Heart left ventricle (tissue), 16 donors: ENCODE results near the gene KIF16B. TPM values are rescaled to one million over a fixed set of nuclear protein-coding genes. Genes with fewer than 3 reads are reported as not detected.
A peak's percentile ranks its signal among the peaks of the same experiment; 100 is the strongest.

Experiments used
- ATAC-seq, 4 donors: fragments of 200-7000 bp; cut with Tn5 transposase; one replicate each; pipeline ENCODE4 v1.9.1; 2020 to 2022; ENCODE audit warnings: moderate library complexity in 4 of 4, mild to moderate bottlenecking in 3 of 4, moderate number of reproducible peaks in 1 of 4
- DNase-seq, 5 donors: peaks; one replicate each; pipeline ENCODE4 v3.0.0-alpha.2; 2020
- H3K27ac ChIP-seq, 12 donors: fragments of 200-600 bp; sonication (generic) in 4 of 12; one replicate each; pipeline versions ENCODE4 v1.5.0 to v1.8.0; 2016 to 2022; ENCODE audit warnings: mild to moderate bottlenecking in 2 of 12
- H3K27me3 ChIP-seq, 9 donors: fragments of 200-600 bp; sonication (generic) in 2 of 9; one replicate each; pipeline versions ENCODE4 v1.5.1 to v1.8.0; 2016 to 2022; ENCODE audit warnings: mild to moderate bottlenecking in 3 of 9
- H3K36me3 ChIP-seq, 9 donors: fragments of 200-600 bp; sonication (generic) in 2 of 9; one replicate each; pipeline versions ENCODE4 v1.5.0 to v1.8.0; 2018 to 2022; ENCODE audit warnings: mild to moderate bottlenecking in 2 of 9
- H3K4me1 ChIP-seq, 12 donors: fragments of 200-600 bp; sonication (generic) in 4 of 12; one replicate each; pipeline versions ENCODE4 v1.5.0 to v1.8.0; 2016 to 2022; ENCODE audit warnings: mild to moderate bottlenecking in 3 of 12
- H3K4me3 ChIP-seq, 12 donors: fragments of 200-600 bp; sonication (generic) in 4 of 12; one replicate each; pipeline versions ENCODE4 v1.5.0 to v1.8.0; 2017 to 2022; ENCODE audit warnings: mild to moderate bottlenecking in 9 of 12, moderate library complexity in 4 of 12
- H3K9me3 ChIP-seq, 12 donors: fragments of 200-600 bp; sonication (generic) in 4 of 12; one replicate each; pipeline versions ENCODE4 v1.5.0 to v1.8.0; 2016 to 2022; ENCODE audit warnings: mild to moderate bottlenecking in 1 of 12
- CTCF ChIP-seq, 12 donors: fragments of 200-600 bp; sonication (generic) in 4 of 12; IDR thresholded peaks; one replicate each; pipeline versions ENCODE4 v1.5.0 to v1.8.0; 2018 to 2022; ENCODE audit warnings: antibody characterized with exemption in 12 of 12, mild to moderate bottlenecking in 5 of 12
- POLR2A ChIP-seq, 2 donors: fragments of 450-650 bp; IDR thresholded peaks; one replicate each; pipeline ENCODE4 v1.6.1; 2017; ENCODE audit warnings: antibody characterized with exemption in 2 of 2, mild to moderate bottlenecking in 2 of 2, moderate library complexity in 2 of 2
- WGBS, 4 donors: extraction: QIAGEN DNeasy Blood & Tissue Kit in 2 of 4; methylation state at CpG; one replicate each; pipeline versions ENCODE4 v1.1.5 to v1.1.7; 2013 to 2018; 5-methylcytosine and 5-hydroxymethylcytosine counted together
- intact Hi-C, 10 donors: fragments of 100-400 bp; cut with DNase I; formaldehyde crosslinking; loops; one replicate each; pipeline versions ENCODE4 v1.11.1 to v1.14.2; 2022
- polyA plus RNA-seq, 2 donors: library from polyadenylated mRNA; stranded (reverse); fragments of 200-250 nt; gene quantifications; one replicate each; pipeline ENCODE4 v1.2.3, GENCODE V29; 2013
- total RNA-seq, 9 donors: library from RNA; depleted of rRNA in 2 of 9; stranded (reverse); fragments of >200 nt in 2 of 9; fragmentation: NEBNext Ultra II Directional in 3 of 9; extraction: Animal tissue kit (Norgen Biotek cat#: 25700) in 3 of 9; gene quantifications; one replicate each; pipeline versions ENCODE4 v1.1.0 to v1.2.4, GENCODE V29; 2016 to 2023
- donor health status: ischemic (EF 13 %, LVEDD 7.1; RV severe dilation, severe dysfunction).
- donor health status: healthy with polysubstance abuse.
- donor health status: DM: no; HTN: yes; CAD: no.
- donor health status: DM: no; HTN: no; CAD: no.
- donor health status: ischemic (EF 25% LVEDD 6.9; RV normal size, moderate dysfunction).
- donor health status: ischemic (EF 25% LVEDD 5.7; RV mildly dilated, moderate dysfunction).
- donor health status: healthy.
- donor health status: DM: yes; HTN: yes; CAD: no.
- donor health status: ischemic (EF 35%, LVEDD 5.7; RV mildly dilated, moderate dysfunction).
- donor health status: nonischemic (EF 11% LVEDD 7.7; RV severe dilation, severe dysfunction).
- donor health status: DM: yes; HTN: yes; CAD: no.
- donor health status: PGD.
- donor health status: ischemic (EF 29% LVEDD 5.4; RV normal size, mild dysfunction).
- donor health status: nonischemic (EF 23%, LVEDD 6.1; RV moderate dilation, normal function).

Gene KIF16B
- total and polyA plus RNA-seq, 11 donors, result 8.8 to 31.8 (median 17.8) TPM

GRCh38 chr20:16615199-16615598, 42.0 kb upstream of the KIF16B start:
- ATAC-seq, result peak in 3 of 4 donors; percentile 67 to 80 (median 68)
- WGBS, 4 donors, result 45 to 59% (median 52%) methylated on average over 7 of the region's 7 CpGs
- Histone ChIP-seq H3K9me3 (peaks cover 0 to 7% (median 0%) of the 10 kb centered on the region in 12 donors), H3K4me1 (peaks cover 0 to 17% (median 0%) of the 10 kb centered on the region in 12 donors), H3K36me3 (no peaks in the 10 kb centered on the region), H3K4me3 (no peak overlapping the region), H3K27ac (no peak overlapping the region), H3K27me3 (no peaks in the 10 kb centered on the region)
- peak in 3 of 5 donors; percentile 15 to 29 (median 21) for DNase-seq
- intact Hi-C loops, result no loop called here
- no peak for TF ChIP-seq CTCF (IDR thresholded peaks at IDR 0.05)
- TF ChIP-seq POLR2A (IDR thresholded peaks at IDR 0.05), result no peak

- TF ChIP-seq CTCF (IDR thresholded peaks at IDR 0.05) (no peak), POLR2A (IDR thresholded peaks at IDR 0.05) (no peak)
- DNase-seq, result no peak
- H3K4me3 ChIP-seq, result no peak overlapping the region
- WGBS, 4 donors, result 54 to 60% (median 56%) methylated on average over 6 of the region's 6 CpGs
- no peak for ATAC-seq
- H3K4me1 ChIP-seq, result peaks cover 0 to 17% (median 0%) of the 10 kb centered on the region in 12 donors
- intact Hi-C loops, result no loop called here
- peaks cover 0 to 7% (median 0%) of the 10 kb centered on the region in 12 donors for H3K9me3 ChIP-seq
- H3K27me3 ChIP-seq, result no peaks in the 10 kb centered on the region
- H3K27ac ChIP-seq, result no peak overlapping the region
- no peaks in the 10 kb centered on the region for H3K36me3 ChIP-seq
Observed at GRCh38 chr20:16613954-16614353, 40.7 kb upstream of the KIF16B start.

- H3K4me1 ChIP-seq, result peaks cover 0 to 26% (median 10%) of the 10 kb centered on the region in 12 donors
- H3K27me3 ChIP-seq, result no peaks in the 10 kb centered on the region
- intact Hi-C loops, result no loop called here
- WGBS, 4 donors, result 48 to 55% (median 50%) methylated on average over 2 of the region's 2 CpGs
- H3K36me3 ChIP-seq, result no peaks in the 10 kb centered on the region
- ATAC-seq, result peak in 1 of 4 donors; percentile 26
- H3K27ac ChIP-seq, result no peak overlapping the region
- TF ChIP-seq POLR2A (IDR thresholded peaks at IDR 0.05) (no peak), CTCF (IDR thresholded peaks at IDR 0.05) (no peak)
- DNase-seq, result peak in 2 of 5 donors; percentile 21 to 54
- H3K4me3 ChIP-seq, result no peak overlapping the region
- peaks cover 0 to 7% (median 0%) of the 10 kb centered on the region in 12 donors for H3K9me3 ChIP-seq
Observed at GRCh38 chr20:16612706-16613105, 39.5 kb upstream of the KIF16B start.

- 87 to 94% (median 91%) methylated on average over 6 of the region's 6 CpGs for WGBS, 4 donors
- no peaks in the 10 kb centered on the region for H3K36me3 ChIP-seq
Observed at GRCh38 chr20:16611817-16612216, 38.6 kb upstream of the KIF16B start.

More at GRCh38 chr20:16611817-16612216, 38.6 kb upstream of the KIF16B start:
- Histone ChIP-seq H3K4me1 (peaks cover 0 to 31% (median 11%) of the 10 kb centered on the region in 12 donors), H3K27me3 (no peaks in the 10 kb centered on the region), H3K4me3 (no peak overlapping the region), H3K9me3 (peaks cover 0 to 2% (median 0%) of the 10 kb centered on the region in 12 donors), H3K27ac (no peak overlapping the region)
- ATAC-seq, result no peak
- intact Hi-C loops, result no loop called here
- no peak for TF ChIP-seq POLR2A (IDR thresholded peaks at IDR 0.05)
- no peak for TF ChIP-seq CTCF (IDR thresholded peaks at IDR 0.05)
- no peak for DNase-seq
